MM.1S (cell line): ENCODE measurements around the gene C1orf198.

Experiments
- DNase-seq: peaks from one replicate; pipeline ENCODE4 v3.0.0-alpha.2; 2015
- H2AFZ ChIP-seq: fragments of 300-600 bp; sonication (generic); 2 replicates; pipeline ENCODE4 v1.6.0; 2016; ENCODE audit warnings: antibody characterized with exemption, low read length
- H3F3A ChIP-seq: fragments of 300-600 bp; sonication (generic); 2 replicates; pipeline ENCODE4 v1.6.1; 2016; ENCODE audit warnings: mild to moderate bottlenecking, antibody characterized with exemption, low read length, moderate library complexity, mixed read lengths; ENCODE audit not compliant: insufficient read depth
- H3K27ac ChIP-seq: fragments of 300-600 bp; sonication (generic); 2 replicates; pipeline ENCODE4 v1.5.1; 2016; ENCODE audit warnings: mild to moderate bottlenecking, low read length
- H3K27me3 ChIP-seq: fragments of 300-600 bp; sonication (generic); replicated peaks from 2 replicates; pipeline ENCODE4 v1.6.0; 2016; ENCODE audit warnings: low read length; ENCODE audit not compliant: insufficient read depth
- H3K36me3 ChIP-seq: fragments of 300-600 bp; sonication (generic); replicated peaks from 2 replicates; pipeline ENCODE4 v1.6.1; 2016; ENCODE audit warnings: mild to moderate bottlenecking, low read length, mixed read lengths; ENCODE audit not compliant: insufficient read depth
- H3K4me1 ChIP-seq: fragments of 300-600 bp; sonication (generic); 2 replicates; pipeline ENCODE4 v1.6.1; 2016; ENCODE audit warnings: low read length, mixed read lengths
- H3K4me2 ChIP-seq: fragments of 300-600 bp; sonication (generic); 2 replicates; pipeline ENCODE4 v1.6.0; 2016; ENCODE audit warnings: low read depth, low read length
- H3K4me3 ChIP-seq: fragments of 300-600 bp; sonication (generic); 2 replicates; pipeline ENCODE4 v1.5.1; 2016; ENCODE audit warnings: low read length, mixed read lengths
- H3K79me2 ChIP-seq: fragments of 300-600 bp; sonication (generic); 2 replicates; pipeline ENCODE4 v1.6.1; 2016; ENCODE audit warnings: mixed run types, low read length, mixed read lengths
- H3K9ac ChIP-seq: fragments of 300-600 bp; sonication (generic); 2 replicates; pipeline ENCODE4 v1.6.1; 2016; ENCODE audit warnings: low read length, mixed read lengths
- H3K9me2 ChIP-seq: fragments of 300-600 bp; sonication (generic); replicated peaks from 2 replicates; pipeline ENCODE4 v1.6.1; 2016; ENCODE audit warnings: mild to moderate bottlenecking, low read length, mixed read lengths; ENCODE audit not compliant: insufficient read depth
- H3K9me3 ChIP-seq: fragments of 300-600 bp; sonication (generic); replicated peaks from 2 replicates; pipeline ENCODE4 v1.6.1; 2016; ENCODE audit warnings: mild to moderate bottlenecking, low read length, mixed read lengths; ENCODE audit not compliant: insufficient read depth
- H4K20me1 ChIP-seq: fragments of 300-600 bp; sonication (generic); 2 replicates; pipeline ENCODE4 v1.6.1; 2016; ENCODE audit warnings: mild to moderate bottlenecking, low read length, moderate library complexity, mixed read lengths; ENCODE audit not compliant: insufficient read depth
- EZH2 ChIP-seq: fragments of 300-600 bp; sonication (generic); optimal IDR thresholded peaks from 2 replicates; pipeline ENCODE3; 2017; ENCODE audit warnings: low read depth, mild to moderate bottlenecking, antibody characterized with exemption, low read length, mixed read lengths
- EZH2phosphoT487 ChIP-seq: fragments of 300-600 bp; sonication (generic); IDR thresholded peaks from 2 replicates; pipeline ENCODE4 v1.6.1; 2018; ENCODE audit warnings: antibody characterized with exemption, low read length
- TF ChIP-seq, protein P1 (sequence below): fragments of 300-600 bp; sonication (generic); IDR thresholded peaks from 2 replicates; pipeline ENCODE4 v1.5.1; 2016; ENCODE audit warnings: antibody characterized with exemption, low read length, mixed read lengths

The C1orf198 gene

DNA sequence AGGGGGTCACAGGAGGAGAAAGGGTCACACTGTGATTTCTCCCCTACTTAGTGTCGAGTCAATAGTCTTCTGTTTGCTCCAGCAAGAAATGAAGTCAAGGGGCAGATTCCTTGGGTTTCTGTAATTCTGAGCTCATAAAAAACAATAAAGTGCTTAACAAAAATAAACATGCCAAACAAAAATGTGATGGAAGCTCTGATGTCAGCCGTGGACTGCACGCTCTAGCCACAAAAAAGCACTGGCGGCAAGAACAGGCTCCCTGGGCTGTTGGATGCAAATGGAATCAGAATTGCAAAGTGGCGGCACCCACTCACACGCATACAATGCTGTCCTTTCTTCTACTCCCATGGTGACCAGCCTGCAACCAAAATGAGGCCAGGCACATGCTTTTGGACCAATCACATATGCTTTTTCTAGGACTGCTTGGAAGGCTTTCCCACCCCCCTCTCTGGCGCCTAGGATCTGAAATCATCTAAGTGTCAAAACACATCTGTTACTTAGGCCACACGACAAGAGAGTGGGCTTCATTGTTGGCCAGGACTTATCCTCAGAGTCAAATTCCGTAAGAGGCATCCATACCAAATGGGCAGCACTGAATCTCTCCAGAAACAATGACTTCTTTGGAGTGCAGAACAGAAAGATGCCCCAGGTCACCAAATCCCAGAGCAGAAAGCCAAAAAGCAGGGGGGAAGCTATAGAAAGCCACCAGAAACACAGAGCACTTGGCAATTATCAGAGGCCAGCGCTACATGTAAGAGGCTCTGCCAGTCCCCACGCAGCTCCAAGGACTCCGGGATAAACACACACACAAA lies 9.2 kb downstream of the C1orf198 start:
- Histone ChIP-seq H3K9ac (no peak overlapping the region), H3F3A (no peaks in the 10 kb centered on the region), H3K9me3 (no peaks in the 10 kb centered on the region), H4K20me1 (no peaks in the 10 kb centered on the region), H3K9me2 (no peaks in the 10 kb centered on the region), H3K27me3 (no peaks in the 10 kb centered on the region), H3K4me1 (no peaks in the 10 kb centered on the region), H3K27ac (no peak overlapping the region), H3K4me3 (no peak overlapping the region), H2AFZ (no peak overlapping the region), H3K36me3 (no peaks in the 10 kb centered on the region), H3K79me2 (no peaks in the 10 kb centered on the region), H3K4me2 (no peak overlapping the region)
- no peak for DNase-seq
- TF ChIP-seq EZH2phosphoT487 = no peak
- no peak for TF ChIP-seq EZH2

DNA sequence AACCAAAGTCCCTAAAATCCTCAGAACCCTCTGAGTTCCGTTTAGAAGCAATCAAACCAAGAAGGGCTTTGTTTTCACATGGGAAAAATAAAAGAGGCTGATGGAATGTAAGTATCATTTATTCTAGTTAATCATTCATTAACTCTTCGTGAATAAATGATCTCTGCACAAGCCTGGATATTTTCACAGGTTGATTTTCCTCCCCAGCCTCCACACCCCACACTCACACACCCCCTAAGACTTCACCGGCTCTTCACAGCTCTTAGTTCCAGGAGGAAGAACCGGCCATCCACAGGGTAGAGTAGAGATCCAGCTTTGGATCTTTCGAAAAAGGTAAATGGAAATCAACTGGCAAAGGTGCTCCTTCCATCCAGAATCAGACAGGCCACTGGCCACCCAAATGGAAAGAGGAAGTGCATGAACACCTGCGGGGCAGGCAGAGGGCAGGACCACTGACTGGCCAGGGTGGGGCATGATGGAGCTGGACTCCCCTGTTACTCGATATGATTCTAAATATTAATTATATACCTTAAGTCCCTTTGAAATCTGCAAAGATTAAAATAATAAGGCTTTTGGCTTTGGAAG lies 10.0 kb downstream of the C1orf198 start:
- Histone ChIP-seq H3F3A (no peaks in the 10 kb centered on the region), H3K79me2 (no peaks in the 10 kb centered on the region), H3K27me3 (no peaks in the 10 kb centered on the region), H3K36me3 (no peaks in the 10 kb centered on the region), H3K4me1 (no peaks in the 10 kb centered on the region), H3K9ac (no peak overlapping the region), H4K20me1 (no peaks in the 10 kb centered on the region), H3K9me3 (no peaks in the 10 kb centered on the region), H3K9me2 (no peaks in the 10 kb centered on the region), H3K4me3 (no peak overlapping the region), H3K27ac (no peak overlapping the region), H3K4me2 (no peak overlapping the region), H2AFZ (no peak overlapping the region)
- no peak for DNase-seq
- TF ChIP-seq EZH2phosphoT487 = no peak

DNA sequence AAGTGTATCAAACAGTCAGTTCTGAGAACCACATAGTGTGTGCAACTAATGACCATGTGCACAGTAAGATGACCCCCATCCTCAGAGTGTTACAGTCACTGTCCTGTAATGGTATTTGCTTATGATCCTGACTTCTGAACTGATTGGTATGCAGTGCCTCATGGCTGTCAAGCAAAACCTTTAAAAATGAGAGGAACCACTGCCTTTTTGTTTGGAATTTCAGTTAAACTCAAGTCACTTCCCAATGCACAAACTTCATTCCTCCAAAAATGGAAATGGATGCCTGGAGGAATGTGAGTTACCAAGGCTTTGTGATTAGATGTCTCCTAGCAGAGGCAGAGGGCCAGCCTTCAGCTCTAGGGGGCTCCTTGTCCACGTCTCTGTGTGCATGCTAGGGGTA lies 10.5 kb downstream of the C1orf198 start:
- H3K4me3 ChIP-seq = no peak overlapping the region

DNA sequence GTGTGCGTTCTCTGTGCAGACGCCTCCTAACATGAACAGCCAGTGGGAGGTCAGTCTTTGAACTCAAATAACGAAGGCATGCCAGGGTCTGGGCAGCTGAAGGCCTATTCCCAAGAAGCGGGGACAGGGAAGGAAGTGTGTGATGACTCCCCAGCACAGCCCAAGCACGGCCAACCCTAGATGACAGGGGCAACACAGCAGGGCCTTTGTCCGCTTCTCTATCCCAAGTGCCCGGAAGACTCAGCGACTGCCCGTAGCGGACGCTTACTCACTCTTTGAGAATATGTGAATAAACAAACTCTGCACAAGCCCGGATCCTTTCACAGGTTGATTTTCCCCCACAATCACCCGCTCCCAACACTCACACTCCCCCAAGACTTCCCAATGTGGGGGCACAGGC lies 11.2 kb downstream of the C1orf198 start:
- Histone ChIP-seq H3K9me3 (no peaks in the 10 kb centered on the region), H3K9ac (no peak overlapping the region), H3K4me2 (no peak overlapping the region), H3K36me3 (no peaks in the 10 kb centered on the region), H3K4me3 (no peak overlapping the region), H3K27ac (no peak overlapping the region), H3K79me2 (no peaks in the 10 kb centered on the region), H3K4me1 (no peaks in the 10 kb centered on the region), H2AFZ (no peak overlapping the region), H3F3A (no peaks in the 10 kb centered on the region), H3K27me3 (no peaks in the 10 kb centered on the region), H3K9me2 (no peaks in the 10 kb centered on the region), H4K20me1 (no peaks in the 10 kb centered on the region)
- TF ChIP-seq EZH2 (no peak), EZH2phosphoT487 (no peak)
- TF ChIP-seq, protein P1, sequence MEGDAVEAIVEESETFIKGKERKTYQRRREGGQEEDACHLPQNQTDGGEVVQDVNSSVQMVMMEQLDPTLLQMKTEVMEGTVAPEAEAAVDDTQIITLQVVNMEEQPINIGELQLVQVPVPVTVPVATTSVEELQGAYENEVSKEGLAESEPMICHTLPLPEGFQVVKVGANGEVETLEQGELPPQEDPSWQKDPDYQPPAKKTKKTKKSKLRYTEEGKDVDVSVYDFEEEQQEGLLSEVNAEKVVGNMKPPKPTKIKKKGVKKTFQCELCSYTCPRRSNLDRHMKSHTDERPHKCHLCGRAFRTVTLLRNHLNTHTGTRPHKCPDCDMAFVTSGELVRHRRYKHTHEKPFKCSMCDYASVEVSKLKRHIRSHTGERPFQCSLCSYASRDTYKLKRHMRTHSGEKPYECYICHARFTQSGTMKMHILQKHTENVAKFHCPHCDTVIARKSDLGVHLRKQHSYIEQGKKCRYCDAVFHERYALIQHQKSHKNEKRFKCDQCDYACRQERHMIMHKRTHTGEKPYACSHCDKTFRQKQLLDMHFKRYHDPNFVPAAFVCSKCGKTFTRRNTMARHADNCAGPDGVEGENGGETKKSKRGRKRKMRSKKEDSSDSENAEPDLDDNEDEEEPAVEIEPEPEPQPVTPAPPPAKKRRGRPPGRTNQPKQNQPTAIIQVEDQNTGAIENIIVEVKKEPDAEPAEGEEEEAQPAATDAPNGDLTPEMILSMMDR = no peak
- DNase-seq = no peak

More for the DNA sequence above, 10.5 kb downstream of the C1orf198 start:
- Histone ChIP-seq H3K9me2 (no peaks in the 10 kb centered on the region), H3K27me3 (no peaks in the 10 kb centered on the region), H3F3A (no peaks in the 10 kb centered on the region), H3K27ac (no peak overlapping the region), H3K4me2 (no peak overlapping the region), H3K9me3 (no peaks in the 10 kb centered on the region), H3K79me2 (no peaks in the 10 kb centered on the region), H3K4me1 (no peaks in the 10 kb centered on the region), H3K9ac (no peak overlapping the region), H2AFZ (no peak overlapping the region), H3K36me3 (no peaks in the 10 kb centered on the region), H4K20me1 (no peaks in the 10 kb centered on the region)
- TF ChIP-seq EZH2phosphoT487 = no peak
- TF ChIP-seq EZH2 = no peak
- TF ChIP-seq, protein P1 = no peak
- DNase-seq = no peak
